NCI-H1092 treated with DMSO at 0.1 percent for 48 hours (cell line): ENCODE measurements around the gene ARL15.

ENCODE experiments used
- DNase-seq: peaks from one replicate; lab custom pipeline; 2025; lab: John Stamatoyannopoulos, UW

ARL15 gene

DNA sequence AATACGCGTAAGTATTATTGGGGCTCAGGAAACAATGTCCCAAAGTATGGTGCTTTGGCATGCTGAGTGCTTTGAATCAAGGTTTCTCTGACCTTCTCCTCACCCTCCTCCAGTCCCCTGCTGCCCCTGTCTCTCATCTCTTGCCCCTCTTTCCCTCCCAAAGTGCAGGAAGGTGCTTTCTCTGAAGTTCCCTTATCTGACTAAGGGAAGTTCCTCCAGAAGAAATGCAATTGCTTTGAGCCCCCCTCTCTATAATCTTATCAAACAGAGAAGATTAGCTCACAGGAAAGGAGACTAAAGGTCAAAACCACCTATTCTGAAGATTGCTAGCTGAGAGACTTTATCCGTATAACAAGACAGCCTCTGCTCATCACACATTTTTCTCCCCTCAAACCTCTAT, 288.1 kb downstream of the ARL15 start:
- DNase-seq = no peak

DNA sequence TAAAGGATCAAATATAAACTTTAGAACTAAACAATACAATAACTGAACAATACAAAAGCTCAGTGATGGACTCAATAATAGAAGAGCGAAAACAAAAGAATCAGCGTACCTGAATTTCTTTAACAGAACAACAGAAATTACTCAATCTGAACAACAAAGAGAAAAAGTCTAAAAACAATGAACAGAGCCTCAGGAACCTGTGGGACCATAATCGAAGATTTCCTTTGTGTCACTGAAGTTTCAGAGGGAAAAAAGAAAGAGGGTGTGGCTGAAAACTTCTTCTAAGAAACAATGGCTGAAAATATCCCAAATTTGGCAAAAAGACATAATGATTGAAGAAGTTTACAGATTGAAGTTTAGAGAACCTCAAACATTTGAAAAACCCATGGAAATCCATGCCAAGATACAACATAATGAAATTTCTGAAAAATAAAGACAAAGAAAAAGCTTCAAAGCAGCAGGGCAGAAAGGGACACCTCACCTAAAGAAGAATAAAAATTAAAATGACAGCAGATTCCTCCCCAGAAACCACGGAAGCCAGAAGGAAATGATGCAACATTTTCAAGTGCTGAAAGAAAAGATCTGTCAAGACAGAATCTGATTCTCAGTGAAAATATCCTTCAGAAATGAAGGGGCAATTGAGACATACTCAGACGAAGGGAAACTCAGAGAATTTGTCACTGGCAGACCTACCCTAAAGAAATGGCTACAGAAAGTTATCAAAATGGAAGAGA, 288.8 kb downstream of the ARL15 start:
- no peak for DNase-seq

DNA sequence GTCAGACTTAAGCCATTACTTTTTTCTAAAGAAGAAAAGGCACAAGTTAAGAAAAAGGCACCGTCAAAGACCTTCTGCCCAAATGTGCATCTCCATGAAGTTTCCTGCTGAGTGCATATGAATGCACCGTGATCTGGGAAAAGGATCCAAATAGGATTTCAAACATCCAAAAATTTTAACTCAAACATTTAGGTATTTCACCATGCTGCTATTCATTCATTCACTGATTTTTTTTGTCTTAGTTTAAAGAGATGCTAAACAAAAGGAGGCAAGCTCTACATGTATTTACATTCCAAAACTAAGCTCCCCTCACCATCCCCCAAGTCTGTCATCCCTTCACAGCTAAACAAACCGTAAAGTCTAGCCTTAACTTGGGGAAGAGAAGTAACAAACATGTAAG, 291.9 kb downstream of the ARL15 start:
- DNase-seq = no peak

DNA sequence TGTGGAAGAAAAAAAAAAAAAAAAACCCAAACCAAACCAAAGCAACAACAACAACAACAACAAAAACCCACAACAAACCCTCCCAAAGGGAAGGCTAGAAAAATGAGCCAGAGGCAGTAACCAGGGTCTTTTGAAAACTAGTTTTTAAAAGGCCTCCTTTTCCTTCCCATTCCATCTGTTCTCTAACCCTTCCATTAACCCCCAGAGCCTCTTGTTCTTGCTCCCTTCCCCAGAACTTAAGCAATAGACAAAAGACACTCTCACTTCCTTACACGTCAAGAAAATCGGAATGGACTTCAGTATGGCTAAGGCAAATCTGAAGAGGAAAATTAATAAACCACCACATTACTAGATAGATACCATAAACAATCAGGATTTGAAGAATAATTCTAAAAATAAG, 292.8 kb downstream of the ARL15 start:
- no peak for DNase-seq

DNA sequence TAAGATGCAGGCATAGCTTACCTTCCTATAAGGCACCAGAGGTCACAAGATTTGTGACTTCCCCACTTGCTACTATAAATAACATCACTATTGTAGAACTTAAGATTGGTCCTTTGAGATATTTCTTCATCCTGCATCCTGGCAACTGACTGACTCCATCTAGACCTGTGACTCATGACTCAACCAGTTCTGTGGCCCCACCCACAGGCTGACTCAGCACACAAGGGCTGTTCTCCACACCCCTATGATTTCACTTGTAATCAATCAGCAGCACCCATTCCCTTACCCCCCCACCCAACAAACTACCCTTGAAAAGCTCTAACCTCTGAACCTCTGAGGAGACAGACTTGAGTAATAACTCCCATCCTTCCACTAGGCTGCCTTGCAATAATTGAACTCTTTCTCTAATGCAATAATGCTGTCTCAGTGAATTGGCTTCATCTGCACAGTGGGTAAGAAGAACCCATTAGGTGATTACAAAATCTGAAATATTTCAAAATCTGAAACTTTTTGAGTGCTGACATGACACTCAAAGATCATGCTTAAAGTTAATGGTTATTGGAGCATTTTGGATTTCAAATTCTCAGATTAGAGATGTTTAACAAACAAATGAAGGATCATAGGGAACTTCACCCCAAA, 296.7 kb downstream of the ARL15 start:
- no peak for DNase-seq

DNA sequence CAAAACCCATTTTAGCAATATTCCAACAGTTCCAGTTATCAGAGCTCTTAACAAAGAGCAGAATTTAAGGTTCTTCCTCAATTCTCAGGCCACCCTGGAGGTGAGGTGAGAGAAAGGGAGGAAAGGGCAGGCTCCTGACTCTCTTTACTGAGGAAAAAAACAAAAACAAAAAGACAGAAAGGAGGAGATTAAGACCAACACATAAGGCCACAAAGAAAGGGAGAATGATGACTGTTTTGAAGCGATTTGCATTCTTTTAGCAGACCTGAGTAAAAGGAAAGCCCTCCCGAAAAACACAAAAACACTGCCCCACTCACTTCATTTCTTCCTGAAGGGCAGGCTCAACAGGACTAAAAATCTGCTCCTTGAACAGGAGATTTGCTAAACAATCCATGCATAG, 300.5 kb downstream of the ARL15 start:
- DNase-seq = no peak

DNA sequence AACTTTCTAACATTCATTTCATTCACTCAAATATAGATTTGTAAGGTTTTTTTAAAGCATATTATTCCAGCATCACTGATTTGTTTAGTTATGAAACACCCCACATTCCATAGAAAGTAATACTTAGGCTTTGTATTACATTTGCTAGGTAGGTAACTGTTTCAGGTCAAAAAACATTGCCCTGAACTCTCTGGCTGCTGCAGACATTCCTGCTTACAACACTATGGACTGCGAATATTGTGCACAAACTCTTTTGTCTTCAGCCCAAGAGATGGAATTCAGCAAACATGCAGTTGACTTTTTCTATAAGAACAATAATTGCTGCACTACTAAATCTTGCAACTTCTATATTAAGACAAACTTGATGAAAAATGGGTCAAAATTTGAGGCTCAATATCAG, 301.0 kb downstream of the ARL15 start:
- no peak for DNase-seq

DNA sequence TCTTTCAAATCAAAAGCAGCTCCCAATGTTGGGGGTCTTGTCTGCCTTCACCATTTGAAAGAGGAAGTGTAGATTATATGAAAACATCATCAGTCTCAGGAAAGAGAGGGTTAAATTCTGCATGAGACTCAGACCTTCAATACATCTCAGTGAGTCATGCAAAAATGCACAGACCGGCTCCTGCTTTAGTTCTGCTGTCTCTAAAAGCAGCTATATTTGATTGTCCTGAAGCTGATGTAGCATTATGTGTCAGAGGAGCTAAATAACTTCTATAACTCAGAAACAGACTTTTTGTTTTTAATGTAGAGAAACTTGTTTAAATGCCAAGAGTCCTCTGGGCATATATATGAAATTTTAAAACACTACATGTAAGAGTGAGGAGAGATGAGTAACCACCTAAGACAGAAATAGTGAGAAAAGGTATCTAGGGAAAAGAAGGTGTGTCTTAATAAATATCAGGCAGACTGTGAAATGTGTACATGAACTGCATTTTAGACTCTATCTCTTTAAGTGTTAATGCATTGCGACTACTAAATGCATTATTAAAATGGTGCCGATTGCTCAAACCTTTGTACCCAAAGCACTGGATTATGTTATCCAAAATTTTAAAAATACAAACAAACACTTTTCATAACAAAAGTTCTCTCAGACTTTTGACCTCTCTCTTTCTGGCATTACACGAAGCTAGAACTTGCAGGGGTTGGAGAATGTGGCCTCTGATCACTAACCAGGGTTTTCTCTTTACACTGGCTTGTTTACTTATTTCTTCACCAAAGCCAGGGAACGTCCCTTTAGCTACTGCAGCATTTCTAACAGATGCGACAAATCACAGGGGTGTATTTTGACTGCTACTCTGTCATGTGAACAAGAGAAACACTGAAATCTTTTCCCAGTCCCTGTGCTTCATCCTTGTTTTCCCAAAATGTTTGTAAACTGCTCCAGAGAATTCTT, 302.3 kb downstream of the ARL15 start:
- no peak for DNase-seq

DNA sequence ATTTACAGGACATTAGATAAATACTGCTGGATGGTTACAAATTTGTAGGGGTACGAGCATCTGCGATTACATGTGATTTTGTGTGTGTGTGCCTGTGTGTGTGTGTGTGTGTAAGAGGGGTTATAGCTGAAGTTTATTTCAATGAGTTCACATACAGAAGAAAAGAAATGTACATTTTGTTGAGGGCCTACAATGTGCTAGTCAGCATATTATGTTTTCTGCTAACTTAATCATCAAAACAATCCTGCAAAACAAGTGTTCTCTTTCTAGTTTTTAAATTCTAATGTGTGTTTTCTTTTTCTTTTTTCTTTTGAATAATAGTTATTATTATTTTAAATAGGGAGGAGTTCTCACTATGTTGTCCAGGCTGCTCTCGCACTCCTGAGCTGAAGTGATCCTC, 305.7 kb downstream of the ARL15 start:
- DNase-seq = no peak

DNA sequence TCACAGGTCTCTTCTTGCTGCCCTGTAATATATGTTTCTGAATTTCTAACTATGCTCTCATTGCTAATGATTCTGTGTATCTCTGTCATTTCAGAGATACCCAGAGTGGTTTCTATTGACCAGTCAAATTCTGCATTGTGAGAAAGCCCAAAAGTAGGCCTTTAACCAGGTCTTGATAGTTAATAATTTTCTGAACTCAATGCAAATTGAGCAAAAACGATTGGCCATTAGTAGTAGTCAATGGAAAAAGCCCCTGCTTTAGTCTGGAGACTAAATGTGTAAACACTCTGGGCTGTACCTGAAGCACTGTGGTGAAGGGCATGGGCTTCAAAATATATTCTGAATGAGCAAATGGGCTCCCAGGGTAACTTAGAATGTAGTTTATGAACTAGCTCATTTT, 307.6 kb downstream of the ARL15 start:
- DNase-seq = no peak

DNA sequence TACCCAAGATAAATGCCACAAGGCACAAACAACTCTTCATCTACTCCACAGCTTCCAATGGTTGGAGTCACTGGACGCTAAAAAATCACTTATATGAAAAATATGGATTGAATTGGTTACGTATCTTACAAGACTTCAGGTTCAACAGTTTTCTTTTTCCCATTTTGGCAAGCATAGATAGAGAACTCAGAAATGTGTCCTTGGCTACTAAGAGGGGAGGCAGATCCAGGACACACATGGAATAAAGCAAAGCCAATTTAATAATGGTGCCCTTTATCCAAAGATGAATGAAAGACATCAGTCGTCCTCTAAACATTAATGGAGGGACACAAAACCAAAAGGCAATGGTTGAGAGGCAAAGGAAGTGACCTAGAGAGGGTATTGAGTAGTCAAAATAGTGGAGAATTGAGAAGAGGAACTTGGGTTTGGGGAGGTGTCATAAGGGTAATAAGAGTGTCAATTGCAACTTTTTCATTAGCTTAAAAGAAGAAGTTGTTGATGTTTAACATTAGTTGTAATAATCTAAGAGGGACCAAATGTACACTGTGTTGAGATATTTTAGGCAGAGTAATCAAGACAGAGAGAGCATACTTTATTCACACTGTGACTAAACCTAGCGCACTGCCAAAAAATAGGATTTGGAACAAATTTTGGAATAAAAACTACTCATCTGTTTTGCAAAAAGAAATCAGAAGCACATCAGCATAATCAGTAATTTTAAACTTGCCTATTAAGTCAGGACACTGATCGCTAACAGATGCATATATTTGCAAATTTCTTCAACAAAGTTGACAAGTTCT, 308.2 kb downstream of the ARL15 start:
- DNase-seq = no peak

DNA sequence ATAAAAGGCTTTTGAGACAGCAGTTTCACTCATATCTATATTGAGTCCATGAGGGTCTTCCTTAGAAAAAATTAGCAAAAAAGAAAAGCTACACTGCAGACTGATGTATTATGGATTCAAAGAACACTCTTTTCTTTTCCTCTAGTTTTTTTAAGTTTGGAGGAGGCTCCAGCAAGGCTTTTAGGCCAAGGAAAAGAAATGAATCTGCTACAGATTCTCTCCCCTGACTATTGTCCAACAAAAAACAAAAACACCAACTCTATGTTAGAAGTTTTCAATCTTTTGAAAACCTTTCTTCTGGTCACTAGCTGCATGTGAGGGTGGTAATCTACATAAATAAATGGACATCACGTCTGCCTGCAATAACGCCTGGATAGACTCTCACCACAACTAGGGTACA, 310.4 kb downstream of the ARL15 start:
- DNase-seq = no peak

DNA sequence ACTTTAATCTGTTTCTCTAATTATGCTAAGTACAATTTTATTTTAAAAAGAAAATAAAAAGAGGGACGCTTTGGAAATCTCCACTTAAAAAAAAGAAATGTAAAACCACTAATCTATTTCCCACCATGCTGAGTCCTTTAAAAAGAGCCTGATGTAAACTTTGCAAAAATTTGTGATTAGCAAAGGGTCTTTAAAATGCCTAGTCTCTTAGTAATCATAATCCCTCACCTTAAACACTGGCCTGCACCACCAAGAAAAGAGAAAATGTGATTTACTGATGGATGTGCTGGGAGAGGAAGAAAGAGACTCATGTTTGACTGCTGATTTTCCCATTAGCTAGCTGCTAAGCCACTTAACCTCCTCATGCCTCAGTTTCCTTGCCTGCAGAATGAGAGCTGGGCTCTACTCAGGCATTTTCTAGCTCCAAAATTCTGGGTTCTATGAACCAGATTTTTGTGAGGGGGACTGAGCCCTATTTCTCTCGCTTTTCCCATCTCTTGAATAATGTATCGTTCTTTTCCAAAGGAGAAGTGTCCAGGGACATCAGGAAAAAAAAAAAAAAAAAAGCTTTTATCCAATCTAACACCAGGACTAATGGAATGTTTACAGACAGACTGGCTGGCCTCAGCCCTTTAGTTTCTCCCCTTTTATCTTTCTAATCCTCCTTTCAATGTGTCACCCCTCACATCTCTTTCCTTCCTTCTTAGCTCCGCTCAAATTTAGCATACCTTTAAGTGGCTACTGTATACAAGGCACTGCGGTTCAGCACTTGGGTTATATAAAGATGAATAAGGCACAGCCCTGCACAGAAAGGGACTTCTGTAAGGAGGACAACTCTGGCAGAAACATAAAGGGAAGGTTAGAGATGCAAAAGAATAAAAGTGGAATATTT, 312.4 kb downstream of the ARL15 start:
- no peak for DNase-seq

DNA sequence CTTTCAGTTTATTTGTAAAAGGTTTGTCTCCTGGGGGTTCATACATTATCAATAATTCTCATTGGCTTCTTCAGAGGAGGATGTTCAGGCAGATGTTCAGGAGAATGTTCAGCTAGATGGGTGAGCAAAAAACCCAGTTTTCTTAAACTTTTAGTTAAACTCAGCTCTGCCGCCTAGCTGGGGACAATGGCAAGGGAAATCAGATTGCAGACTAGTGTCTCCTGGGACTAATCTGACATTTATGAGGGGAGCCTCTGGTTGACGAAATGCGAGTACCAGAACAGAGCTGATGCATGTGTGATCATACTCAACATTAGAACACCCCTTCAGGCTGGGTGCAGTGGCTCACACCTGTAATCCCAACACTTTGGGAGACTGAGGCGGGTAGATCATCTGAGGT, 314.4 kb downstream of the ARL15 start:
- DNase-seq = no peak

DNA sequence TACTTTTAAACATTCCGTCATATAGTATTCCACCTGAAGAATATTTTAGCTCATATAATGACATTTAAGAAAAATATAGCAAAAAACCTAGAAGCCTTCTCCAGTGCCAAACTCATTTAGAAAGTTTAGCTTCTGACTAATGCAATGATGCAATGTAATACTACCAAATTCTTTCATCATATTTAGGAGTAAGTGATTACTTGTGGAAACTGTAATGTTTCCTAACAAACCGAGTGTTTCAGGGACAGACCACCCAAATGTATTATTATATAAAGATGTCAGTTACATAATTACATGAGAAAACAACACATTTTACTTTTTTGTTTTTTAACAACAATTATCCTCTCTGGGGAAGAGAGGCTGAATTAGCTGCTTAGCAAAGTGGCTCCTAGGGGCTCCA, 316.2 kb downstream of the ARL15 start:
- DNase-seq = no peak

DNA sequence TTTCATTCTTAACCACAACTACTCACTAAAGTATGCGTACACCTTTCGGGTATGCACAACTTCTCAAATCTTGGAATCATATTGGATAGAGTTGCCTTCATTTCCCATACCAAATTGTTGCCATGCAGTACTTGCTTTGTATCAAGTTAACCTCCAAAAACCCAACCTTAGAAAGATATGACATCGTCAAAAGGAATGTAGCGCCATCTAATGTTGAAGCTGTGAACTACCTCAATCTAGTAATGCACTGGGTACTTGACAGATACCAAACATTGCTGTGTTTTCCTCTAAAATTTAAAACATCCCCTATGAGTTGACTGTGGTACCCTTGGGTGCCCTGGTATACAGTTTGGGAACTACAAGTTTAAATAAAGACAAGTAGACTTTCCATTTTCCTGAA, 318.4 kb downstream of the ARL15 start:
- DNase-seq = peak; percentile 21

DNA sequence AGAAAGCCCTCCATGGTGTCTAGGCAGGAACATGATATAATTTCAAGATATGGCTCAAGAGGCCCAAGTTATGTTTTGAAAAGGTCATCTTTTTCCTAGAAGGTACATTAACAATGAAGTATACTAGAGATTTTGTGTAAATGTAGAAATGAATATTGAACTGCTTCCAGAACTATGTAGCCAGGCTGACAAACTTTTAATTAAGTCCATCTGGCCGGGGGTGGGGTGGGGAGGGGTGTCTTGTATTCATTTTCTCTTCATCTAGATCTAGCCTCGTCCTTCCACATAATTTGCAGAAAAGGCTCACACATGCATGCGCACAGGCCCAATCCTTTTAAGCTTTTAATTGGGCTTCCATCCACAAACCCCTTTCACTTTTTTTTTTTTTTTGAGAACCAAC, 323.3 kb downstream of the ARL15 start:
- no peak for DNase-seq

DNA sequence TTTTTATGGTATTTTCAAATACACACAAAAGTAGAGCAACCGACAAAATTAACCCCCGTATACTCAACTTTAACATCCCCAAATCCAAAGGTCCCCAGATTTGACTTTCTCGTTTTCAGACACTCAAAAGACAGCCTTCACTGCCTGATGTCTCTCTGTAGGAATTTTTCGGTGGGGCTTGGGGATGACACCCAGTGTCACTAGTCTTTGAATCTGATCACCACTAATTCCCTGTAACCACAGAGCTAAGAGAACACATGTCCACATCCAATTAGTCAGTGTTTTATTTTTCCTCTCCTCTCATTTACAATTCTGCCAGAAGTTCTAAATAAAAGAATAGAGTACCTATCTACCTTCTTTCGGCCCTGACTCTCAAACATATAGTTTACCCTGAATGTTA, 324.6 kb downstream of the ARL15 start:
- no peak for DNase-seq

DNA sequence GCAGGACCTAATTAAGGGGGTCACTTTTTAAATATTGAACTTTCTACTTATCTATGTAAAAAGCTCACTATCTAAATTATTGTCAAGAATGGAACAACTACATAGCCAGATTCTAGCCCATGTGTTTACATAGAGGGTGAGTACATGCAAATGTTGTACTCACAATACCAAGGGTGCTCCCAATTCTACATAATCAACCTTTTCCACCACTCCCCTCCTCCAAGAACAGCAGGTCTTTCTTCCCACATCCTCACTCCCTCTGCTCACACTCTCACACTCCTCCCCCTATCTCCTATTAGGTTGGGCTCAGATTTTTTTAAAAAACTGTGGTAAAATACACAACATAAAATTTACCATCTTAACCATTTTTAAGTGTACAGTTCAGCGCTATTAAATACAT, 325.4 kb downstream of the ARL15 start:
- DNase-seq = no peak

DNA sequence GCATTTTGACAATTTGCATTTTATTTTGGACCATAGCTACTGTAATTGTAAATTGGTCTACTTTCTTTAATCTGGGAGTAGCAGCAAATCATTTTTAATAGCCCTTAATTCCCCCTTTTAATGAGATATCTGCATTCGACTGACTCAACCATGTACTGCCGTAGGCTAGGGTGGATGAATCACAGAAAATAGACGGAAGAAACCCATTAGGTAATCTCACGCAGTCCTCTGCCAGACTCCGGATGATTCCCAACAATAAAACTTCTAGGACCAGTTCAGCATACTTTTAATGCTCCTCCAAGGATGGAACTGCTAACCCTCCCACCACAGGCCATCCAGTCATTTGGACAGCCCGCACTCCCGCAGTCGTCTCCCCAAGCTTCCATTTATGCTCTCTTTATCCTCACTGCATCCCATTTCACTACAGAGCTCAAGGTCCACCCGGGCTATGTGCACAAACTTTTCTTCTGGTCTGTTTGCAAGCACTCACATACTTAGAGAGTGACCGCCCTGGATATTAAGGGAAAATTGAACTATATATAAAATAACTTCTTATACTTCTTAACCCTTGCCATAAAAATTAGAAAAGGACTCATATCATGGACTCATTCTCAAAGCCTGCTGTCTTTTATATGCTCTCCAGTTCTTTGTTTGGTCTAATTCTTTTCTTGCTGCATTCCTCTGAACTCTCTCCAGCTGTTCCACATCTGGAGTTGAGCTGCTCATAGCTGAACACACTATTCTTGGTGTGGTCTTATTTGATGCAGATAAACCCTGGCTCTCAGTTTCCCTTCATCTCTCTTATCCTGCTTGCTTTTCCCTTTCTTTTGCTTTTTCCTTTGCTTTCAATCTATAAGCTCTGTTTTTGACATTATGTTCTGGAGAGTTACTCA, 326.6 kb downstream of the ARL15 start:
- DNase-seq = no peak
